Measurements from ENCODE around the gene OR5B3.

Gene OR5B3

DNA sequence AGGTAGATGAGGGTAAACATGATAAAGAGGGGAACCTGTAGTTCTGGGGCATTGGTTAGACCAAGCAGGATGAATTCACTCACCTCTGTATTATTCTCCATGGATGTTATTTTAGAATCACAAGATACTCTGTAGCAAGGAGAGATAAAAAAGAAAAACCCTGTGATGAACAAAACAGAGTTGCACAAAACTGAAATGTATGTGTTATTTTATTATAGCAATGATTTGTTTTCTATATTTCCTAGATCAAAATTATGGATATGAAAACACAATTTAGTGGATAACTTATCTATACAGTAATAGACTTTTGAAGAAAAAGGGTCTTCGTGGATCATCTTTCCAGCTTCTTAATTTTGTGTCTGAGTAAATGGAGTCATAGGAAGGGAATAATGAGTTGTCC, 47.7 kb downstream of the OR5B3 start, which contains the start of gene OR5B17:
OR5B17 (minus strand) TSS at position 101 of the 400 bp plus-strand sequence; CDS start at position 101, 0 bp downstream.
- Histone ChIP-seq H3K4me3 (ENCODE audit: low read depth, low read length, poor library complexity, severe bottlenecking) (no peak within 1 kb of the TSS), H3F3A (ENCODE audit: insufficient read depth, low read length) (no peaks in the 10 kb centered on the region), H2AFZ (ENCODE audit: low read length) (no peak within 1 kb of the TSS), H3K79me2 (ENCODE audit: insufficient read depth, low read length) (no peaks in the 10 kb centered on the region), H3K36me3 (ENCODE audit: insufficient read depth, low read length) (no peaks in the 10 kb centered on the region), H3K27ac (ENCODE audit: low read depth, low read length, poor library complexity, severe bottlenecking) (no peak within 1 kb of the TSS), H4K20me1 (ENCODE audit: insufficient read depth, low read length) (no peaks in the 10 kb centered on the region), H3K9ac (ENCODE audit: low read length) (no peak within 1 kb of the TSS), H3K4me1 (ENCODE audit: insufficient read depth, low read length, severe bottlenecking) (no peaks in the 10 kb centered on the region), H3K9me2 (ENCODE audit: low read depth, low read length) (no peaks in the 10 kb centered on the region), H3K27me3 (ENCODE audit: insufficient read depth, low read length) (no peaks in the 10 kb centered on the region), H3K4me2 (ENCODE audit: low read length) (no peak within 1 kb of the TSS), H3K9me3 (ENCODE audit: low read length) (no peaks in the 10 kb centered on the region)
- no peak for TF ChIP-seq CTCF (IDR thresholded peaks at IDR 0.05; ENCODE audit: low read length)
- TF ChIP-seq EZH2 (IDR thresholded peaks at IDR 0.05; ENCODE audit: borderline replicate concordance, low read length) = no peak

- no peak overlapping the region for H2AFZ ChIP-seq (ENCODE audit: low read length)
- H3K9me3 ChIP-seq (ENCODE audit: low read length) = no peaks in the 10 kb centered on the region
- H3K4me2 ChIP-seq (ENCODE audit: low read length) = no peak overlapping the region
- no peak overlapping the region for H3K9ac ChIP-seq (ENCODE audit: low read length)
- no peaks in the 10 kb centered on the region for H3F3A ChIP-seq (ENCODE audit: insufficient read depth, low read length)
- TF ChIP-seq CTCF (IDR thresholded peaks at IDR 0.05; ENCODE audit: low read length) (no peak), EZH2 (IDR thresholded peaks at IDR 0.05; ENCODE audit: borderline replicate concordance, low read length) (no peak)
- H3K27ac ChIP-seq (ENCODE audit: low read depth, low read length, poor library complexity, severe bottlenecking) = no peak overlapping the region
- no peaks in the 10 kb centered on the region for H4K20me1 ChIP-seq (ENCODE audit: insufficient read depth, low read length)
- no peak overlapping the region for H3K4me3 ChIP-seq (ENCODE audit: low read depth, low read length, poor library complexity, severe bottlenecking)
- H3K79me2 ChIP-seq (ENCODE audit: insufficient read depth, low read length) = no peaks in the 10 kb centered on the region
- no peaks in the 10 kb centered on the region for H3K9me2 ChIP-seq (ENCODE audit: low read depth, low read length)
- no peaks in the 10 kb centered on the region for H3K27me3 ChIP-seq (ENCODE audit: insufficient read depth, low read length)
- H3K36me3 ChIP-seq (ENCODE audit: insufficient read depth, low read length) = no peaks in the 10 kb centered on the region
- no peaks in the 10 kb centered on the region for H3K4me1 ChIP-seq (ENCODE audit: insufficient read depth, low read length, severe bottlenecking)
These were observed 51.9 kb downstream of the OR5B3 start for GRCh38 chr11:58354727-58355126.
